A673 (cell line): ENCODE measurements around the gene PEAK3. TPM values are rescaled to one million over a fixed set of nuclear protein-coding genes. Genes with fewer than 3 reads are reported as not detected.

Source experiments
- BruUV-seq: library from RNA; stranded (reverse); fragments of 400-500 nt; replicated peaks from 2 replicates; lab custom pipeline; 2021; lab: Mats Ljungman, UMichigan
- CTCF ChIA-PET: fragments of 300-600 bp; sonication (Branson Sonifier 250); formaldehyde crosslinking; loops from one replicate; lab custom pipeline; 2022; ENCODE audit warnings: antibody characterized with exemption; lab: Charles Lee
- POLR2A ChIA-PET: fragments of 300-600 bp; sonication (Branson Sonifier 250); formaldehyde crosslinking; loops from one replicate; lab custom pipeline; 2022; ENCODE audit warnings: antibody characterized with exemption; ENCODE audit not compliant: low non-redundant PET; lab: Charles Lee
- DNase-seq: peaks from one replicate; pipeline ENCODE4 v3.0.0-alpha.2; 2015; ENCODE audit warnings: low spot score
- H3K27ac ChIP-seq: fragments of 200-600 bp; sonication (generic); 2 replicates; pipeline ENCODE4 v1.5.1; 2016; ENCODE audit warnings: mixed run types, low read depth, mild to moderate bottlenecking, mixed read lengths, antibody characterized with exemption, low read length; ENCODE audit not compliant: poor library complexity, severe bottlenecking
- H3K27me3 ChIP-seq: fragments of 200-600 bp; sonication (generic); replicated peaks from 2 replicates; pipeline ENCODE4 v1.6.1; 2017; ENCODE audit warnings: mixed run types, low read depth, mild to moderate bottlenecking, mixed read lengths, antibody characterized with exemption, low read length; ENCODE audit not compliant: insufficient read depth, poor library complexity
- H3K36me3 ChIP-seq: fragments of 200-600 bp; sonication (generic); 2 replicates; pipeline ENCODE4 v1.6.1; 2016; ENCODE audit warnings: mixed run types, mild to moderate bottlenecking, mixed read lengths, antibody characterized with exemption, low read length; ENCODE audit not compliant: insufficient read depth, poor library complexity, severe bottlenecking
- H3K4me1 ChIP-seq: fragments of 200-600 bp; sonication (generic); 2 replicates; pipeline ENCODE4 v1.6.1; 2017; ENCODE audit warnings: mixed run types, mild to moderate bottlenecking, mixed read lengths, antibody characterized with exemption, low read length; ENCODE audit not compliant: insufficient read depth, poor library complexity, severe bottlenecking
- H3K4me3 ChIP-seq: fragments of 200-600 bp; sonication (generic); 2 replicates; pipeline ENCODE4 v1.5.1; 2016; ENCODE audit warnings: low read depth, mixed run types, mild to moderate bottlenecking, mixed read lengths, low read length; ENCODE audit not compliant: poor library complexity, severe bottlenecking
- H3K9me3 ChIP-seq: fragments of 200-600 bp; sonication (generic); 2 replicates; pipeline ENCODE4 v1.6.1; 2016; ENCODE audit warnings: mixed run types, low read depth, mild to moderate bottlenecking, mixed read lengths, antibody characterized with exemption, low read length; ENCODE audit not compliant: poor library complexity, severe bottlenecking
- EZH2 ChIP-seq: fragments of 200-600 bp; sonication (generic); IDR thresholded peaks from 2 replicates; pipeline ENCODE4 v1.6.1; 2017; ENCODE audit warnings: borderline replicate concordance, low read depth, mild to moderate bottlenecking, mixed read lengths, antibody characterized with exemption, low read length; ENCODE audit not compliant: poor library complexity, severe bottlenecking
- intact Hi-C: fragments of 100-400 bp; cut with micrococcal nuclease; formaldehyde crosslinking; loops from one replicate; pipeline ENCODE4 v1.10.0; 2022; ENCODE audit not compliant: unreplicated experiment
- total RNA-seq: library from RNA; stranded (reverse); gene quantifications from 2 replicates; pipeline ENCODE4 v1.2.3, GENCODE V29; 2021
- TF ChIP-seq, protein P1 (sequence below): fragments of 300-800, 200-600 bp; sonication (generic); conservative IDR thresholded peaks from 2 replicates; pipeline ENCODE4 v1.5.1; 2017; ENCODE audit warnings: low read depth, mild to moderate bottlenecking, antibody characterized with exemption, low read length, moderate library complexity, mixed read lengths

The PEAK3 gene
- total RNA-seq, 1 experiment from 2014 or later = not detected

DNA sequence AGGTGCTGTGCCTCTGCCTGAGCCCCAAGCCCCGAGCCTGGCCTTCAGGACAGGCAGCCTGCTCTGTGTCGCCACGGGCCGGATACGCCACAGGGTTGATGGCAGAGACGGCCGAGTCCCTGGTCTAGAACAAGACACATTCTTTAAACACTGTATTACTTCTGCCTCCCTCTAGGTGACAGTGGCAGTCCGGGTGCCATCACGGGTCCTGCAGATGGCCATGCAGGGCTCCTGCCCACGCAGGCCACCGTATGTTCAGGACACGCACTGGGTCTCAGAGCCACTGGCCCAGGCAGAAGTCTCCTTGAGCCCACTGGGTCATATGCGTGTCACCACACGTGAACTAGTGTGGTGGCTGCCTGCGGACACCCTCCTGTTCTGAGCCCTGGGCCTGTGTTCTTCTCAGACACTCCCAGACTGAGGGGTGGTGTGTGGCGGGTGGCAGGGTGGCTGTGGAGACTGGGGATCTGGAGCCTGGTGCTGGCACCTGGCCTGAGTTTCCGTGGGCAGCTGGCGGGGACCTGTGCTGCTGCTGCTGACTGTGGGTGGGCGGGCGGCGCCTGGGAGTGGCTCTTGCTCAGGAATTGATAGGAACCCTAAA, 50.3 kb downstream of the PEAK3 start:
- H3K4me1 ChIP-seq = peaks cover 4% of the 10 kb centered on the region
- BruUV-seq = no TSS peak
- no peak for TF ChIP-seq EZH2
- TF ChIP-seq, protein P1, sequence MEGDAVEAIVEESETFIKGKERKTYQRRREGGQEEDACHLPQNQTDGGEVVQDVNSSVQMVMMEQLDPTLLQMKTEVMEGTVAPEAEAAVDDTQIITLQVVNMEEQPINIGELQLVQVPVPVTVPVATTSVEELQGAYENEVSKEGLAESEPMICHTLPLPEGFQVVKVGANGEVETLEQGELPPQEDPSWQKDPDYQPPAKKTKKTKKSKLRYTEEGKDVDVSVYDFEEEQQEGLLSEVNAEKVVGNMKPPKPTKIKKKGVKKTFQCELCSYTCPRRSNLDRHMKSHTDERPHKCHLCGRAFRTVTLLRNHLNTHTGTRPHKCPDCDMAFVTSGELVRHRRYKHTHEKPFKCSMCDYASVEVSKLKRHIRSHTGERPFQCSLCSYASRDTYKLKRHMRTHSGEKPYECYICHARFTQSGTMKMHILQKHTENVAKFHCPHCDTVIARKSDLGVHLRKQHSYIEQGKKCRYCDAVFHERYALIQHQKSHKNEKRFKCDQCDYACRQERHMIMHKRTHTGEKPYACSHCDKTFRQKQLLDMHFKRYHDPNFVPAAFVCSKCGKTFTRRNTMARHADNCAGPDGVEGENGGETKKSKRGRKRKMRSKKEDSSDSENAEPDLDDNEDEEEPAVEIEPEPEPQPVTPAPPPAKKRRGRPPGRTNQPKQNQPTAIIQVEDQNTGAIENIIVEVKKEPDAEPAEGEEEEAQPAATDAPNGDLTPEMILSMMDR = peak; percentile 33
- H3K27ac ChIP-seq = peak overlapping the region; percentile 57
- no peaks in the 10 kb centered on the region for H3K9me3 ChIP-seq
- H3K36me3 ChIP-seq = peaks cover 69% of the 10 kb centered on the region
- intact Hi-C loops = no loop called here
- H3K4me3 ChIP-seq = no peak overlapping the region
- no peak for DNase-seq
- CTCF ChIA-PET = interaction anchor here (0.6 kb wide), 1 partner anchor 82 kb away, joined by 3 read pairs; no protein-coding TSS in a partner anchor
- POLR2A ChIA-PET = no interaction called here
- H3K27me3 ChIP-seq = no peaks in the 10 kb centered on the region

DNA sequence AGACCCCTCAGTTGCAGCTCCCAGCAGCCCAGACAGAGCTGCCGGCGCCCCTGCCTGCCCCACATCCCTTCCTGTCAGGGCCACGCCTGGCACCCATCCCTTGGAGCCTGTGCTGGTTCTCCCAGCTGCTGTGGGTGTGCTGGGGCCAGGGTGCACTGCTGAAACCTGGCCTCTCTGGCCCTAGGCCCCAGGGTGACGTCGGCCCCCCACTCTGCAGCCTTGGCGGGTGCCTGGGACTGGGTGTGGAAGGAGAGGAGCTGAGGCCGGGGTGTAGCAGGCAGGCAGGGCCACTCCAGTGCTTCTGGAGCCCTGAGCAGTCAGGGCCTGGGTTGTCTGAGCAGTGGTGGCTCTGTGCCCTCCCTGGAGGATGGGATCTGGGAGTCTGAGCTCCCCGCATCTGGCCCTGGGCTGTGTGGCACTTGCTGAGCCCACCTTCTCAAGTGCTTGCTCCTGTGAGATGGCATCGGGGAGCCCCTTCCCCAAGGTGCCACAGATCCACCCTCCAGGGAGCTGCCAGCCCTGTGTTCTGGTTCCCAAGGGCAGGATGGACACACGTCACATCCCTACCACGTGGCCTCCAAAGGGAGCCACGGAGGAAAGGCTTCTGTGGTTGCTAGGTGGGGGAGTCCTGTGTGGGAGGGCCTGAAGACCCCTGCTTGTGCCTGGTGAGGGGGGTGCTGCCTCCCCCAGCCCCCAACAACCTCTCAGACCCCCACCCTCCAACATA, 51.0 kb downstream of the PEAK3 start:
- peaks cover 74% of the 10 kb centered on the region for H3K36me3 ChIP-seq
- POLR2A ChIA-PET = no interaction called here
- peaks cover 4% of the 10 kb centered on the region for H3K4me1 ChIP-seq
- H3K4me3 ChIP-seq = no peak overlapping the region
- TF ChIP-seq, protein P1 = no peak
- CTCF ChIA-PET = interaction anchor here (1.3 kb wide), 1 partner anchor 75 kb away, joined by 3 read pairs; no protein-coding TSS in a partner anchor
- H3K27ac ChIP-seq = peak overlapping the region; percentile 57
- BruUV-seq = no TSS peak
- H3K9me3 ChIP-seq = no peaks in the 10 kb centered on the region
- DNase-seq = no peak
- no peaks in the 10 kb centered on the region for H3K27me3 ChIP-seq
- intact Hi-C loops = no loop called here

DNA sequence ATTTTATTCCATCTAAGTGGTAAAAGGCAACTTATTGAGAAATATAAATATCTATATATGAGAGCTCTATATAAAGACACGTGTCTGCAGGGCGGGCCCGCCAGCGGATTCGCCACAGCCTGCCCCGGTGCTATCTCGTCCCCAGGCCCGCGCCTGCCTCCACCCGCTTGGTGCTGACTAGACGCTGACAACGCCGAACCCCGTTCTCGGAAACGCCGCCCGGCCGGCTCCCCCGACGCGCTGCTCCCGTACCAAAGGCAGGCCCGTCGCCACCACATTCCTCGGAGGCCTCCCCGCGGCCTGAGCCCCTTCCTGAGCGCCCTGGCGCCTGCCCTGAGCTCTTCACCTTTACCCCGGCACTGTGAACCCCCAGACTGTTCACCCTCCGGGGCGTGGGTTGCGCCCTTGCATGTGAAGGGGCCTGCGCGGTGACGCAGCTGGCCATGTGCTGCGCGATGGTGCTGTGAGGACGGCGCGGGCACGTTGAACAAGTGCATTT, 51.9 kb downstream of the PEAK3 start:
- Histone ChIP-seq H3K27me3 (no peaks in the 10 kb centered on the region), H3K9me3 (no peaks in the 10 kb centered on the region), H3K27ac (no peak overlapping the region), H3K4me1 (peaks cover 2% of the 10 kb centered on the region), H3K4me3 (no peak overlapping the region), H3K36me3 (peaks cover 78% of the 10 kb centered on the region)
- ChIA-PET CTCF (interaction anchor here (1.3 kb wide), 1 partner anchor 74 kb away, joined by 3 read pairs; no protein-coding TSS in a partner anchor), POLR2A (interaction anchor here (0.9 kb wide), 1 partner anchor 14 kb away, joined by 4 read pairs; no protein-coding TSS in a partner anchor)
- no peak for TF ChIP-seq EZH2
- TF ChIP-seq, protein P1 = no peak
- DNase-seq = no peak
- BruUV-seq = no TSS peak
- intact Hi-C loops = no loop called here
